HEK293T (cell line): Measurements from ENCODE around the gene PAF1.

ENCODE experiments used
- ARNT ChIP-seq: fragments of 450-650 bp; IDR thresholded peaks from 2 replicates; pipeline ENCODE4 v1.6.1; 2017; ENCODE audit warnings: mild to moderate bottlenecking
- BHLHE40 ChIP-seq: fragments of 450-650 bp; IDR thresholded peaks from 2 replicates; pipeline ENCODE4 v1.6.1; 2016; ENCODE audit warnings: mild to moderate bottlenecking, moderate library complexity, borderline replicate concordance
- ELF4 ChIP-seq: fragments of 450-650 bp; IDR thresholded peaks from 2 replicates; pipeline ENCODE4 v1.6.1; 2017; ENCODE audit warnings: antibody characterized with exemption
- FOXK2 ChIP-seq: fragments of 450-650 bp; IDR thresholded peaks from 2 replicates; pipeline ENCODE4 v1.6.1; 2016; ENCODE audit warnings: mild to moderate bottlenecking
- HDGF ChIP-seq: fragments of 450-650 bp; IDR thresholded peaks from 2 replicates; pipeline ENCODE4 v1.6.1; 2017; ENCODE audit warnings: antibody characterized with exemption, borderline replicate concordance
- SUZ12 ChIP-seq: fragments of 450-650 bp; IDR thresholded peaks from 2 replicates; pipeline ENCODE4 v1.6.1; 2016; ENCODE audit warnings: mild to moderate bottlenecking
- TARDBP ChIP-seq: fragments of 450-650 bp; IDR thresholded peaks from 2 replicates; pipeline ENCODE4 v1.6.1; 2016
- TF ChIP-seq, protein P1 (sequence below): fragments of 450-650 bp; IDR thresholded peaks from 2 replicates; pipeline ENCODE4 v1.6.1; 2016

DNA sequence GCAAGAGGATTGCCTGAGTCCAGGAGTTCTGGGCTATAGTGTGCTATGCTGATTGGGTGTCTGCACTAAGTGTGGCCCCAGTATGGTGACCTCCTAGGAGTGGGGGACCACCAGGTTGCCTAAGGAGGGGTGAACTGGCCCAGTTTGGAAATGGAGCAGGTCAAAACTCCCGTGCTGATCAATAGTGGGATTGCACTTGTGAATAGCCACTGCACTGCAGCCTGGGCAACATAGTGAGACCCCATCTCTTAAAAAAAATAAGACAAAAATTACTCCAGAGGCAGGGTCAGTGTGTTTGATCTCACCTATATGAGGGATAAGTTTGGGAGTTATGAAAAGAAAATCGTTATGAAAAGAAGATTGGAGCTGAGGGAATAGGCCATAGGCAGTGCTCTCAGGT lies 21.7 kb downstream of the PAF1 start:
- TF ChIP-seq SUZ12 (no peak), ARNT (no peak), HDGF (no peak), TARDBP (no peak), FOXK2 (no peak), ELF4 (no peak), BHLHE40 (no peak)
- TF ChIP-seq, protein P1, sequence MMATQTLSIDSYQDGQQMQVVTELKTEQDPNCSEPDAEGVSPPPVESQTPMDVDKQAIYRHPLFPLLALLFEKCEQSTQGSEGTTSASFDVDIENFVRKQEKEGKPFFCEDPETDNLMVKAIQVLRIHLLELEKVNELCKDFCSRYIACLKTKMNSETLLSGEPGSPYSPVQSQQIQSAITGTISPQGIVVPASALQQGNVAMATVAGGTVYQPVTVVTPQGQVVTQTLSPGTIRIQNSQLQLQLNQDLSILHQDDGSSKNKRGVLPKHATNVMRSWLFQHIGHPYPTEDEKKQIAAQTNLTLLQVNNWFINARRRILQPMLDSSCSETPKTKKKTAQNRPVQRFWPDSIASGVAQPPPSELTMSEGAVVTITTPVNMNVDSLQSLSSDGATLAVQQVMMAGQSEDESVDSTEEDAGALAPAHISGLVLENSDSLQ: no peak
